Measurements from ENCODE around the gene TBC1D17.

TBC1D17 gene

DNA sequence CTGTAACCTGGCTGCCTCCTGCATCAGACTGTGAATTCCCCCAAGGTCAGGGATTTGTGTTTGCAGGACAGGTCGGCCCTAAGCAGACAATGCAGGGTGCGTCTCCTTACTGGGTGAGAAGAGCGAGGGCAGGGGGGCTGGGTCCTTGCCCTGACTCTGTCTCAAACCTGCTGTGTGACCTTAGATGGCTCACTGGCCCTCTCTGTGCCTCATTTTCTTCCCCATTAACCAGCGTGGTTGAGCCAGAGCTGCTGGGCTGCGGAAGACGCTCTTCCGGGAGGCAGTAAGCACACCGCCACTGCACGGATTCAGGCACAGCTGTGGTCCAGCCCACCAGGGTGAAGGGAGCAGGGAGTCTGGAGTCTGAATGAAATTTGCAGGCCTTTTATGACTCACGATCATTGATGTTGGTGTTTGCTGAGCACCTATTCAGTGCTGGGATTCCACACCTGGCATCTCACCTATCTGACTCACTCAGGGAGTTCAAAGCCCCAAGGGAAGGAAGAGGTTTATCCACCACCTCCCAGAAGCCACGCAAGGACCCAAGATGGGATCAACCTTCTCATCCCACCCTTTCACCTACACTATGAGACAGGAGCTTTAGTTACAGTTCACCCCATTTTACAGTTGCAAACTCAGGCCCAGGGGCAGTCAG, 2.9 kb upstream of the TBC1D17 start:
- Histone ChIP-seq H3K4me3 (ENCODE audit: low read length) (peak overlapping the region; percentile 96), H3K27me3 (ENCODE audit: control insufficient read depth, insufficient read depth, low read length) (no peaks in the 10 kb centered on the region), H3K4me1 (ENCODE audit: control insufficient read depth, insufficient read depth, low read length) (peaks cover 34% of the 10 kb centered on the region), H3K36me3 (ENCODE audit: insufficient read depth, low read length) (peaks cover 8% of the 10 kb centered on the region), H3K9me3 (replicated peaks; ENCODE audit: low read length) (no peaks in the 10 kb centered on the region), H3K4me2 (ENCODE audit: low read length) (peak overlapping the region; percentile 98), H3K9ac (ENCODE audit: low read depth, low read length) (peak overlapping the region; percentile 99)

DNA sequence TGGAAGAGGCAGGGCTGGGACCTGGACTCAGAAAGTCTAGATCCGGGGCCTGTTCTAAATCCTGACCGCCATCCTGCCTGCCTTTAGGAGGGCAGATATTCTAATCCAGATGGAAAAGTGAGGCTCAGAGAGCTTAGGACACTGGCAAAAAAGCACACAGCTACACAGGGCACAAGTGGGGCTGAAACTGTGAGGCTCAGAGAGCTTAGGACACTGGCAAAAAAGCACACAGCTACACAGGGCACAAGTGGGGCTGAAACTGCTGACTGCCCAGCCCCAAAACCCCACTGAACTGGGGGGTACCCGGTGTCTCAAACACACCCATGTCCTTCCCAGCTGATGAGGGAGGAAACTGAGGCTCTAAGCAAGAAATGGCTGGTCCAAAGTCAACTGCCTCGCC, 2.3 kb upstream of the TBC1D17 start:
- H3K9me3 ChIP-seq (replicated peaks; ENCODE audit: low read length): no peaks in the 10 kb centered on the region
- peaks cover 30% of the 10 kb centered on the region for H3K4me1 ChIP-seq (ENCODE audit: control insufficient read depth, insufficient read depth, low read length)
- H3K36me3 ChIP-seq (ENCODE audit: insufficient read depth, low read length): peaks cover 10% of the 10 kb centered on the region
- peak overlapping the region; percentile 99 for H3K9ac ChIP-seq (ENCODE audit: low read depth, low read length)
- peak overlapping the region; percentile 98 for H3K4me2 ChIP-seq (ENCODE audit: low read length)
- H3K27me3 ChIP-seq (ENCODE audit: control insufficient read depth, insufficient read depth, low read length): no peaks in the 10 kb centered on the region
- H3K4me3 ChIP-seq (ENCODE audit: low read length): peak overlapping the region; percentile 96

DNA sequence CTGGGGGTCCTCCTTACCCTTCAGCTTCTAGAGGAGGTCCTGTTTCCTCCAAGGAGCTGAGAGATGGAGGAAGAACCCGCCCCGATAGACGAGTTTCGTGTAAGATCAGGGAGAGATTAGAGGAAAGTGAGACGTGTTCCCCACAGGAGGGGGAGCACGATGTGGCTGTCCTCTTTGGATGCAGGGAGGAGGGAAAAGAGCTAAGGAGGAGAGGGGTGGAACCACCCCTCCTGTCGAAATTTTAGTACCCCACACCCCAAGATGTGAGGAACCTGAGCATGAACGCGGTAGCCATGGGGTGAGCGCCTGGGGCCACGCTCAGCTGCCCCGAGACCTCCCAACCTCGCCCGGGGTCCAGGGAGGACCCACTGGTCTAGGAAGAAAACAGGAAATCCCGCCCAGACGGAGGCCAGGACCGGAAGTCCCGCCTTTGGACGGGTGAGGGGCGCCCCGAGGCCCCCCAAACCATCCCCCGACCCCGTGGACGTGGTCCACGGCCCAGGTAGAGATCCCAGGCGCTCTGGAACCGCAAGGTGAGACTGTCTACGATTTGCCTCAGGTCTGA, 1.6 kb upstream of the TBC1D17 start:
- Histone ChIP-seq H3K27me3 (ENCODE audit: control insufficient read depth, insufficient read depth, low read length) (no peaks in the 10 kb centered on the region), H3K4me1 (ENCODE audit: control insufficient read depth, insufficient read depth, low read length) (peaks cover 23% of the 10 kb centered on the region), H3K36me3 (ENCODE audit: insufficient read depth, low read length) (peaks cover 15% of the 10 kb centered on the region), H3K9me3 (replicated peaks; ENCODE audit: low read length) (no peaks in the 10 kb centered on the region), H3K4me3 (ENCODE audit: low read length) (peak overlapping the region; percentile 96), H3K9ac (ENCODE audit: low read depth, low read length) (peak overlapping the region; percentile 99), H3K4me2 (ENCODE audit: low read length) (peak overlapping the region; percentile 98)

DNA sequence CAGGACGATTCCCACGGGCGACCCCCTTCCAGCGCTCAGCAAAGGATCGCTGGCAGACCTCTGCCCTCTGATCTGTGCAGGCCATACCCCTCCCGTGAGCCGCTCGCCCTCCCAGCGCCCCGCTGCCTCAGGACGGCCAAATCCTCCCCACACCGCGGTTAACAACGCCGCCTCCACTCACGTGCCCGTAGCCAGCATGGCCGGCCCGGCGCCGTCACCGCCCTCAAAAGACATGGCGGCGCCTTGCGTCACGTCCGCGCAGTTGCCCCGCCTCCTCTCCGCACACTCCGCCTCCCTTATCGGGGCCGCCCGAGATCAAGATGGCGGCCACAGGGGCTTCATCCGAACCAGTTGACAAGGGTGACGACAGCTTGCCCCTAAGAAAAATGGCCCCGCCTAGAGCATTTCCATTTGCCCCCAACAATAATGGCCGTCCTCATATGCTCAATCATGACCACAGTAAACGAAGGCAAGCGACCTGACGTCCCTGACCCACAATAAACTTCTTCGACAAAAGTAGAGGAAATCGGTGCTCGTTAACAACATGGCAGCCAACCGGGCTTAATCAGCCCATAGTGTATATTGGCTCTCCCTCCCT, 981 bp upstream of the TBC1D17 start:
- peak overlapping the region; percentile 98 for H3K4me2 ChIP-seq (ENCODE audit: low read length)
- H3K36me3 ChIP-seq (ENCODE audit: insufficient read depth, low read length): peaks cover 16% of the 10 kb centered on the region
- H3K9ac ChIP-seq (ENCODE audit: low read depth, low read length): peak overlapping the region; percentile 99
- H3K4me3 ChIP-seq (ENCODE audit: low read length): peak overlapping the region; percentile 96
- no peaks in the 10 kb centered on the region for H3K9me3 ChIP-seq (replicated peaks; ENCODE audit: low read length)
- no peaks in the 10 kb centered on the region for H3K27me3 ChIP-seq (ENCODE audit: control insufficient read depth, insufficient read depth, low read length)
- peaks cover 23% of the 10 kb centered on the region for H3K4me1 ChIP-seq (ENCODE audit: control insufficient read depth, insufficient read depth, low read length)

DNA sequence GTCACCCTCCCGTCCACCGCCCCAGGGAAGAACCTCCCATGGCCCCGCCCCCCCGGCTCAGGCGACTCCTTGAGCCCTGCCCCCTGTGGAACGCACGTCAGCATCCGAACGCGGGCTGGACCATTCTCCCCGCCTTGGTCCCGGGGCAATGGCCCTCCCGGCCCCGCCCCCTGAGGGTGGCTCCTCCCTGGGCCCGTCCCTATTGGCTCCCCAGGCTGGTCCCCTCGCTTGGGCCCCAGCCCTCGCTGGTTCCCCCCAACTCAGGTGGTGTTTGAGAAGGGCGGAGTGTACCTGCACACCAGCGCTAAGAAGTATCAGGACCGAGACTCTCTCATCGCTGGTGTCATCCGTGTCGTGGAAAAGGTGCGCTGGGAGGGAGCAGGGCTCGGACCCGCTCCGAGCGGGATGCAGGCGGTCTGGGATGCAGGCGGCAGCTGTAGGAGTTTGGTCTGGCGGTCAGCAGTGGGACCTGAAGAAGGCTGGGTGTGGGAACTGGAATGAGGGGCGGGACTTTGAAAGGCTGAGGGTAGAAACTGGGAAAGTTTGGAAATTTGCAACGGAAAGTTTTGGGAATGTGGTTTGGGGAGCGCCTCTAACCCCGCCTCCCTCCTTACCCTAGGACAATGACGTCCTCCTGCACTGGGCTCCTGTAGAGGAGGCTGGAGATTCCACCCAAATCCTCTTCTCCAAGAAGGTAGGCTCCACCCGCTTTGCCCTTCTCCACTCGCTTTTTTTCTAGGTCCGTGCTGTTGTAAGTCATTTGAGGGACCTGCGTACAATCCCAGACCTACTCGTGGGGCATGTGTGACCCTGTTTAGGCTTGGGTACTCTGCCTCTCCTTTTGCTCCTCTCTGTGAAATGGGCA, 609 bp downstream of the TBC1D17 start:
- Histone ChIP-seq H3K36me3 (ENCODE audit: insufficient read depth, low read length) (peaks cover 32% of the 10 kb centered on the region), H3K9ac (ENCODE audit: low read depth, low read length) (peak overlapping the region; percentile 99), H3K4me1 (ENCODE audit: control insufficient read depth, insufficient read depth, low read length) (peaks cover 19% of the 10 kb centered on the region), H3K27me3 (ENCODE audit: control insufficient read depth, insufficient read depth, low read length) (no peaks in the 10 kb centered on the region), H3K9me3 (replicated peaks; ENCODE audit: low read length) (peaks cover 6% of the 10 kb centered on the region), H3K4me2 (ENCODE audit: low read length) (peak overlapping the region; percentile 86), H3K4me3 (ENCODE audit: low read length) (peak overlapping the region; percentile 96)

DNA sequence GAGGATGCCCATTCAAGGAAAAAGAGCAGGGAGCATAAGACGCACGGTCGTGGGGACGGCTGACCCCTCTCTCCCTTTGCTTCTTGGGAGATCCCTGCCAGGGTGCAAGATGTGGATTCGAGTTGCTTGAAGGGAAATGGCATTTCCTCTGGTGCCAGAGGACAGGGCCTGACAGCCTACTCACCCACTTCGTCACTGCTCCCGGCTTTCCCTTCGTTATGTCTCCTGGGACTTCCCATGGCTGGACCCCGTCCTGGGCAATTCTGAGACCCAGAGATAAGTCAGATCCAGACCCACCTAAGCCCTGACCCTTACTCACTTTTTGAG, 1.2 kb downstream of the TBC1D17 start:
- Histone ChIP-seq H3K9ac (ENCODE audit: low read depth, low read length) (peak overlapping the region; percentile 99), H3K36me3 (ENCODE audit: insufficient read depth, low read length) (peaks cover 37% of the 10 kb centered on the region), H3K4me3 (ENCODE audit: low read length) (peak overlapping the region; percentile 96)

DNA sequence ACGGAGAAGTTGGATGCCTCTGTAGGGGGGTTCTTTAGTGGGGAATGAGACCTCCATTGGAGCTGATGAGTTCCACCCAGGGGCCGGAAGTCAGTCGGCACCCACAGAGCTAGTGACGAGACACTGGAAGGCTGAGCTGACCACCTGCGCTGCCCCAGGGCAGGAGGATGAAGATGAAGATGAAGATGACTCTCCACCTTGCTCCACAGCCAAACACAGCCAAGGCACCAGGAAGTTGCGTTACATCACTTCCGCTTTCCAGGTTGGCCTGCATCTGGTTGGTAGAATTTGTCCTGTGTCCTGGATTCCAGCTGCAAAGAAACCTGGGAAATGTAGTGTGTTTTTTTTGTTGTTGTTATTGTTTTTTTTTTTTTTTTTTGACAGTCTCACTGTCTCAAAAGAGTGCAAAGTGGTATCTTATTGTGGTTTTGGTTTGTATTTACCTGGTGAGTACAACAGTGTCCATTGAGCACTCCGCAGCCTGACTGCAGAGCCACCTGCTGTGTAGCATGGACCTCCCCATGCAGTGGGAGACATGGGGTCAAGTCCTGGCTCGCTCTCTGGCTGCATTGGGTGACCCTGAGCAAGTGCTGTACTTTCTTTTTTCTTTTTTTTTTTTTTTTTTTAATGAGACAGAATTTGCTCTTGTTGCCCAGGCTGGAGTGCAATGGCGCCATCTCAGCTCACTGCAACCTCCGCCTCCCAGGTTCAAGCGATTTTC, 1.9 kb downstream of the TBC1D17 start:
- Histone ChIP-seq H3K27me3 (ENCODE audit: control insufficient read depth, insufficient read depth, low read length) (no peaks in the 10 kb centered on the region), H3K9ac (ENCODE audit: low read depth, low read length) (no peak overlapping the region), H3K36me3 (ENCODE audit: insufficient read depth, low read length) (peaks cover 44% of the 10 kb centered on the region), H3K4me2 (ENCODE audit: low read length) (no peak overlapping the region), H3K4me3 (ENCODE audit: low read length) (no peak overlapping the region), H3K4me1 (ENCODE audit: control insufficient read depth, insufficient read depth, low read length) (peaks cover 19% of the 10 kb centered on the region), H3K9me3 (replicated peaks; ENCODE audit: low read length) (peaks cover 7% of the 10 kb centered on the region)

More for the DNA sequence above, 1.2 kb downstream of the TBC1D17 start:
- peaks cover 7% of the 10 kb centered on the region for H3K9me3 ChIP-seq (replicated peaks; ENCODE audit: low read length)
- peaks cover 19% of the 10 kb centered on the region for H3K4me1 ChIP-seq (ENCODE audit: control insufficient read depth, insufficient read depth, low read length)
- H3K4me2 ChIP-seq (ENCODE audit: low read length): peak overlapping the region; percentile 86
- H3K27me3 ChIP-seq (ENCODE audit: control insufficient read depth, insufficient read depth, low read length): no peaks in the 10 kb centered on the region

DNA sequence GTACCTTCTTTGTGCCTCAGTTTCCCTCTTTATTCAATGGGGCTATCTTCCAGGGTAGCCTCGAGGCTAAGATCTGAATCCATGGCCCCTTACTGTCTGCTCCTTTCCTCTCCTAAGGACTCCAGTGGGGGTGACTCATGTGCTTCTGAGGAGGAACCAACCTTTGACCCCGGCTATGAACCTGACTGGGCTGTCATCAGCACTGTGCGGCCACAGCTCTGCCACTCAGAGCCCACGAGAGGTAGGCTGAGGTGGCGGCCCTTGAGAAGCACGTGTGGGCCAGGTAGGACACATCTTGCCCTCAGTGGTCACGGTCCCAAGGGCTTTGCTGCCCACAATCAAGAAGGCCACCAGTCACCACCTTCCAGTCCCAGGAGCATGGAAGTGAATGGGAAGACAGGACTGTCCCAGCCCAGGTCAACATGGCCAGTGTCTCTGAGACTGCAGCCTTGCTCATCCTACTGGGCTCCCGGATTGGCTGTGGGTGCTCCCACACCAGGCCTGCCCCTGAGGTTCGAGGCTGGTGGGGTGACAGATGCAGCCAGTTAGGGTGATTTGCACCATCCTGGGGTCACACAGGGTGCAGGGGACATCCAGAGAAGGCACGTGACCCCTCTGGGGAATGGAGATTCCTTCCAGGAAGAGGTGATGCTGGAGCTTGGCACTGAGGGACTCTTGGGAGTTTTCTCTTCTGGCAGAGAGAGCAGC, 2.8 kb downstream of the TBC1D17 start:
- Histone ChIP-seq H3K4me3 (ENCODE audit: low read length) (no peak overlapping the region), H3K9me3 (replicated peaks; ENCODE audit: low read length) (peaks cover 7% of the 10 kb centered on the region), H3K4me1 (ENCODE audit: control insufficient read depth, insufficient read depth, low read length) (peaks cover 12% of the 10 kb centered on the region), H3K27me3 (ENCODE audit: control insufficient read depth, insufficient read depth, low read length) (no peaks in the 10 kb centered on the region), H3K4me2 (ENCODE audit: low read length) (no peak overlapping the region), H3K9ac (ENCODE audit: low read depth, low read length) (no peak overlapping the region), H3K36me3 (ENCODE audit: insufficient read depth, low read length) (peaks cover 50% of the 10 kb centered on the region)

DNA sequence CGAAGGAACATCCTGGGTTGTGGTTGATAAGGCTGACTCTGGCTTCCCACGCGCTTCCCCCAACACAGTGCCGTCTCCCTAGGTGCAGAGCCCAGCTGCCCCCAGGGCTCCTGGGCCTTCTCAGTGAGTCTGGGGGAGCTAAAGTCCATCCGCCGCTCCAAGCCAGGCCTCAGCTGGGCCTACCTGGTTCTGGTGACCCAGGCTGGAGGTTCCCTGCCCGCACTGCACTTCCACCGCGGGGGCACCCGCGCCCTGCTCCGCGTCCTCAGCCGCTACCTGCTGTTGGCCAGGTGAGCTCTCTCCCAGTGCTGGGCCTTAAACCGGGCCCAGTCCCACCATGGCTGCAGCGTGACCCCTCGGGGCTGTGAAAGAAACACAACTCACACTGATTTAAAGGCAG, 3.7 kb downstream of the TBC1D17 start:
- Histone ChIP-seq H3K36me3 (ENCODE audit: insufficient read depth, low read length) (peaks cover 50% of the 10 kb centered on the region), H3K9ac (ENCODE audit: low read depth, low read length) (no peak overlapping the region), H3K4me2 (ENCODE audit: low read length) (no peak overlapping the region), H3K9me3 (replicated peaks; ENCODE audit: low read length) (peaks cover 7% of the 10 kb centered on the region), H3K4me1 (ENCODE audit: control insufficient read depth, insufficient read depth, low read length) (peaks cover 7% of the 10 kb centered on the region), H3K4me3 (ENCODE audit: low read length) (no peak overlapping the region), H3K27me3 (ENCODE audit: control insufficient read depth, insufficient read depth, low read length) (no peaks in the 10 kb centered on the region)

DNA sequence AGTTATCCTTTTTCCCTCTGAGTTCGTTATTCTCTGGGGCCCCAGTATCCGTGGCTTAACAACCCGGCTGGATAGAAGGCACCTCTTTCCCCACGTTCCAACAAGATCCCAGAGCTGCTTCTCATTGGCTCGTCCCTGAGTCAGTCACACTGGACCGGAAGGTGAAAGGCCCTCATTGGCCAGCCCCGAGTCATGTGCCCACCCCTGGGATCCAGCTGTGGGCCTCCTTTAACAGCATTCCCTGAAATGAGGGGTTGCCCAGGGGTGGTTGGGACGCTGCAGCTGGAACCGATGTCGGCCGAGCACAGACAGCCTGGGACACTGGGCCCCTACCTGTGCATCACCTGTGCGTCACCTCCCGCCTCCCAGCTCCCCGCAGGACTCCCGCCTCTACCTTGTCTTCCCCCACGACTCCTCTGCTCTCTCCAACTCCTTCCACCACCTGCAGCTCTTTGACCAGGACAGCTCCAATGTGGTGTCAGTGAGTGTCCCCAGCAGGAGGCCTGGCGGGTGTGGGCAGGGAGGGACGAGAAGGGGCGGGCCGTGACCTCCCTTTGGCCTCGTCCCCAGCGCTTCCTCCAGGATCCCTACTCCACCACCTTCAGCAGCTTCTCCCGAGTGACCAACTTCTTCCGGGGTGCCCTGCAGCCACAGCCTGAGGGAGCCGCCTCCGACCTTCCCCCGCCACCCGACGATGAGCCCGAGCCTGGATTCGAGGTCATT, 4.3 kb downstream of the TBC1D17 start:
- no peaks in the 10 kb centered on the region for H3K27me3 ChIP-seq (ENCODE audit: control insufficient read depth, insufficient read depth, low read length)
- H3K36me3 ChIP-seq (ENCODE audit: insufficient read depth, low read length): peaks cover 50% of the 10 kb centered on the region
- H3K9ac ChIP-seq (ENCODE audit: low read depth, low read length): no peak overlapping the region
- H3K4me2 ChIP-seq (ENCODE audit: low read length): no peak overlapping the region
- H3K4me3 ChIP-seq (ENCODE audit: low read length): no peak overlapping the region
- peaks cover 7% of the 10 kb centered on the region for H3K9me3 ChIP-seq (replicated peaks; ENCODE audit: low read length)
- H3K4me1 ChIP-seq (ENCODE audit: control insufficient read depth, insufficient read depth, low read length): peaks cover 7% of the 10 kb centered on the region
